Vagina (tissue), 2 donors: ENCODE measurements around the gene HTR4.

ENCODE experiments used
- CTCF ChIP-seq, 3 experiments: fragments of 450-650 bp in 2 of 3; fragments of 200-600 bp in 1 of 3; sonication (generic) in 1 of 3; IDR thresholded peaks; one replicate each; pipeline ENCODE4 v1.5.1; 2017 to 2019; ENCODE audit warnings: antibody characterized with exemption in 3 of 3, mild to moderate bottlenecking in 2 of 3, moderate library complexity in 2 of 3
- POLR2A ChIP-seq, 2 donors: fragments of 450-650 bp; IDR thresholded peaks; one replicate each; pipeline ENCODE4 v1.6.1; 2017; ENCODE audit warnings: antibody characterized with exemption in 2 of 2, mild to moderate bottlenecking in 2 of 2, moderate library complexity in 2 of 2

GRCh38 chr5:148539851-148540250, 114.5 kb downstream of the HTR4 start:
- TF ChIP-seq POLR2A (IDR thresholded peaks at IDR 0.05): no peak
- no peak for TF ChIP-seq CTCF (IDR thresholded peaks at IDR 0.05)
